ENCODE results near the gene GLYR1.

GLYR1 gene

DNA sequence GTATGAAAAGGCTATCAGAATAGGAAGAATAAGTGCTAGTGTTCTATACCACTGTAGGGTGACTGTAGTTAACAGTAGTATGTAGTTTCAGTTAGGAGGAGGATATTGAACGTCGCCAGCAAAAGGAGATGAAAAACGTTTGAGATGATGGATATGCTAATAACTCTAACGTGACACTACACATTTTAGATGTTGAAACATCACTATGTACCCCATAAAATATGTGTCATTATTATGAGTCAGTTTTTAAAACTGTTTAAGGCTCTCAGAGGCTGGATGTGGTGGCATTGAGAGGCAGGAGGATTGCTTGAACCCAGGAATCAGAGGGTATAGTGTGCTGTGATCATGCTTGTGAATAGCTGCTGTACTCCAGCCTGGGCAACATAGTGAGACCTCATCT is 32.0 kb upstream of the GLYR1 start:
- no peak for DNase-seq

DNA sequence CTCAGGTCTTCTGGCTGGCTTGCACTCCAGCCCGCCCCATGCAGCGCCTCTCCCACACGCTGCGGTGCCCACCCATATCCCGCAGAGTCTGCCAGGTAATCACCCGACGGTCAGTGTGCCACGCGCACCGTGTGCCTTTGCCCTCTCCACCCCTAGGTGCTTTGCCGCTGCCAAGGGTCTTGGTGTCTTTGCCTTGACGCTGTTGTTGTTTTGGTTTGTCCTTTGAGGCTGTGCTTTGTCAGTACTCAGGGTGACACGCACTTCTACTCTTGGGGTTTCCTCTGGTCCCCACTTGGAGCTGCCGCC is 30.2 kb upstream of the GLYR1 start:
- DNase-seq = no peak

DNA sequence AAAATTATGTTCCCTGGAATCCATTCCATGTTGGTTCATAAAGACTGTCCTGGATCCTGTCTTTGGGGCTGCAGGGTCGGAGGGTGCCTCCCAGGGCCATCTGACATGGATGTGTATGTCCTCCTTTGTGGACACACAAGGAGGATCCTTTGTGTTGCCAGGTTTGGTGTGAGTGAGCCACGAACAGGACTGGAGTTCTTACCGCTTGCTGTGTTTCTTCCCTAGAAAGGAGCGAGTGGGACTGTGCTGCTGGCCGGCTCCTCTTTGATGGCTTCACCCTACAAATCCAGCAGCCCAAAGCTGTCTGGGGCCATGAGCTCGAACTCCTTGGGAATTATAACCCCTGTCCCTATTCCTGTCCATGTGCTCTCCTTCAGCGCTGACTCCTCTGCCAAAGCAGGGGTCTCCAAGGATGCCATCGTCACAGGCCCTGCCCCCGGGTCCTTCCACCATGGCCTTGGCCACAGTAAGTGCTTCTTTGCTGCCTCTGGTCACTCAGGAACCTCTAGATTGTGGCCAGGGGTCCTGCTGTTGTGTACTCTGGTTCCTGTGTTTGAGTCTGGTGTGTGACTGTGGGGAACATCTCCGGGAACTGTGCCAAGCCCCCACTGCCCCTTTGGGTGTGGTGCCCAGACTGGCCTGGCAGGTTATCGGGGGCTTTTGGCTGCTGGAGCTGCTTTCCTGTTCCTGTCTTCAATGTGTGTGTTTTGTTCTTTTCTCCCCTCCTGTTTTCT is 29.7 kb upstream of the GLYR1 start:
- DNase-seq = no peak

DNA sequence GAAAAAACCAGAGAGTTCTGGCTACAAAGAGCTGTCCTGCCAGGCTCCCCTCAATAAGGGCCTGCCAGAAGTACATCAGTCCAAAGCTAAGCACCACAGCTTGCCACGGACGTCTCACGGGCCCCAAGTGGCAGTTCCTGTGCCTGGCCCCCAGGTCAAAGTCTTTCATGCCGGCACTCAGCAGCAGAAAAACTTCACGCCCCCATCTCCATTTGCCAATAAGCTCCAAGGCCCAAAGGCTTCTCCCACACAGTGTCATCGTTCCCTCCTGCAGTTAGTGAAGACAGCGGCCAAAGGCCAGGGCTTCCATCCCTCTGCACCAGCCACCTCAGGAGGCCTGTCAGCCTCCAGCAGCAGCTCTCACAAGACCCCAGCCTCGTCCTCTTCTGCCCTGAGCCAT is 27.6 kb upstream of the GLYR1 start:
- DNase-seq = no peak

DNA sequence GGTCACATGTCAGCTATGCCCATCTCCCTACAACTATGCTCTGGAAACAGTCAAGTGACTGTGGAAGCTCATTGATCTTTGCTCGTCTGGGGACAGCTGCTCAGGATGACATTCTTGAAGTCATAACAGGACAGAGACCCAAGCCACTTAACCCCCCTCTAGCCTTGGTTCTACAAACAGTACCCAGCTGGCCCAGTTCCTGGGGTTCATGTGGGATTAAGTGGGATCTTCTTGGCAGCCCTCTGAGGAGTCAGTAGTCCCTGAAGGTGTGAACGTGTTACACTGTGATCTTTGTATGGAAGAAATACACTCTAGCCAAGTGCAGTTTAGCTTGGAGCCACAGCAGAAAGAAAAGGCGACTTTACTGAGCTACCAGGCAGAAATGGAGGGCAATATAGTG is 26.0 kb upstream of the GLYR1 start:
- DNase-seq = no peak

DNA sequence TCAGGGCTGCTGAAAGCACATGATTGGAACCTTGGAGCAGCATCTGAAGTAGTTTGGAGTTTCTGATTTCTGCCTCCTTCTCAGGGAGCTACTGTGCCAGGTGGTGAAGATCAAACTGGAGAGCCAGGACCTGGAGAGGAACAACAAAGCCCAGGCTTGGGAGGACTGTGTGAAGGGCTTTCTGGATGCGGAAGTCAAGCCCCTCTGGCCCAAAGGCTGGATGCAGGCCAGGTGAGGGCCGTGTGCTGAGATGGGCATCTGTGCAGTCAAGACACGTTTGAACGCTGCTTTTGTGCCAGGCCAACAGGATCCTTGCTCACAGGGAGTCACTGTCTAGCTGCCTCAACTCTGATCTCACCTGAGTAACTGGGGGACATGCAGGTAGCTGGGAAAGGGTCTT is 24.0 kb upstream of the GLYR1 start:
- no peak for DNase-seq

DNA sequence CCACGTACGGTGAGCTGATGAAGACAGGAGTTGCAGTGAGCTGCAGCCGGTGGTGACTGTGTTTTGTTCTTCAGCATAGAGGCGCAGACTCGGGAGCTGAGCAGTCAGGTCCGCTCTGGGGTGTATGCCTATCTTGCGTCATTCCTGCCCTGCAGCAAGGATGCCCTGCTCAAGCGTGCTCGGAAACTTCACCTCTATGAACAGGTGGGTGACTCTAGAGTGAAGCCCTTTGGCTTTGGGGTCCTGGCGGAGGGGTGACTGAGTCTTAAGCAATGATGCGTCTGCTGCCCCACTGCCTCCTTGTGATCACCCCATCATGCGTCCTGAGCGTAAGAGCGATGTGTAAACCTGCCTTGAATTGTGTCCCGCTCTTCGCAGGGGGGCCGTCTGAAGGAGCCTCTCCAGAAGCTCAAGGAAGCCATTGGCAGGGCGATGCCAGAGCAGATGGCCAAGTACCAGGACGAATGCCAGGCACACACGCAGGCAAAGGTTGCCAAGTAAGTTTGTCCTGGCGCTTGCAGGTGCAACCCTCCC is 23.1 kb upstream of the GLYR1 start:
- DNase-seq = no peak

DNA sequence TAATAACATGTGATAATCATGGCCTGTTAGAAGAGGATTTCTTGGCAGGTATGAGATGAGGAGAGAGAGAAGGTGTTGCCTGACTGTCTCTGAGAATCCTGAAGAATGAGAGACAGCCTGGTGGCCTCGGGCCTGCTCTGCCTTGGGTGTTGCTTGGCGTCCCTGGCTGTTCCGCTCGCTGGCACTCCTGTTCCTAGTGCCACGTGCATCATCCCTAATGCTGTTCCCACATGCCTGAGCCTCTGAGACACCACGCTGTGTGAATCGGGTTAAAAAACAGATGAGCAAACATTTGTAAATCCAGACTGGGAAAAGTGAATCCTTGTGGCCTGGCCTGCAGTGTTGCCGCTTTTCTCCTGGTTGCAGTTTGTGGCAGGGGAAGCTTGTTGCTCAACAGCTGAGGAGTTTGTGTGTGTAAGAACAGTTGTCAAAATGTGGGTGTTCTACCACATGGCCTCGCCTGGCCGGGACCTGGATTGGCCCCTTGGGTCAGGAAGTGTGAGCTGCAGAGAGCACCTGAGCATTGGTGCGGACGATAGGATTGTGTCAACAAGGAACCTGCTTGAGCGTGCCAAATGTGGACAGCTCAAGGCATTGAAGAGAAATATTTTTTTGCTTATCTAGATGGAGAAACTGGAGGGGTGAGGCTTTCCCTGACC is 22.2 kb upstream of the GLYR1 start:
- no peak for DNase-seq

DNA sequence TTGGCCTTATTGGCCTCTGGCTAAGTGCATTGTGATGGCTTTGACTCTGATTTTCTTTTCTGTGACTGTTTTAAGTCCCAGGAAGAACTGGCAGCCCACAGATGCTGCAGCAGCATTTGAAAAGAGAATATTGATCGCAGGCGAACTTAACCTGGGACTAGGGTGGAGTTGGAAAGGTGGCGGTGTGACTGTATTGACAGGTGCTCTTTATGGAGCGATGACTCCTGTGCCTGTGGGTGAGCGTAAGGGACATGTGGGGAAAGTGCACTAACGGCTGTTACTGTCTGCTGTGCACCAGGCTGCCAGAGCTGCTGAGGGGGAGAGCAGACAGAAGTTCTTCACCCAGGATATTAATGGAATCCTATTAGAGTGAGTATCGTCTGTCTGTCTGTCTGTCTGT is 21.4 kb upstream of the GLYR1 start:
- DNase-seq = no peak

DNA sequence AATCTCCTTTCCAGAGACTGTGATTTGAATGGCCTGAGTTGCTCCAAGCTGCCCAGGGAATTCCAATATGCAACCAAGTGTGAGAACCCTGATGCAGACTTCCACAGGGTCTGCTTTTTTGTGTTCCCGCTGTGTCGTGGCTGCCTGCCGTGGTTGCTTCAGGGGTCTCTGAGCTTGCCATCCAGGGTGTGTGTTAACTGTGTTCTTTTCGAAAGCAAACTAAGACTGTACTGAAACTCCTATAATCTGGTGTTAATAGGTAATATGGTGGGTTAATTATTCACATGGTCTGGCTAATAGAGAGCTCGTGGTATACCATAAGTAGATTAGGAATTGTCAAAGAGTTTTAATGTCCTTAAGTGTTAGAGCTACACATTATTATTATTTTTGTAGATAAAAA is 20.9 kb upstream of the GLYR1 start:
- no peak for DNase-seq

DNA sequence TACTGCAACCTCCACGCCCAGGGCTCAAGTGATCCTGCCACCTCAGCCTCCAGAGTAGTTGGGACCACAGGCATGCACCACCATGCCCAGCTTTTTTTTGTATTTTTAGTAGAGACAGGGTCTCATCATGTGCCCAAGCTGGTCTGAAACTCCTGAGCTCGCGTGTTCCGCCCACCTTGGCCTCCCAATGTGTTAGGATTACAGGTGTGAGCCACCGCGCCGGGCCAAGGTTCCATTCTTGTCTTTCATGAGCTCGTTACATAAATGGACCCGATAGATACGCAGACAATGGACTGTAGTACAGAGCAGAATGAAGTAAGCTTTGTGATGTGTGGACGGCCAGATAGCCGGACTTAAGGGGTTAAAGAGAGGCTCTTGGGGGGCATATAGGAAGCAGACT is 19.5 kb upstream of the GLYR1 start:
- no peak for DNase-seq

DNA sequence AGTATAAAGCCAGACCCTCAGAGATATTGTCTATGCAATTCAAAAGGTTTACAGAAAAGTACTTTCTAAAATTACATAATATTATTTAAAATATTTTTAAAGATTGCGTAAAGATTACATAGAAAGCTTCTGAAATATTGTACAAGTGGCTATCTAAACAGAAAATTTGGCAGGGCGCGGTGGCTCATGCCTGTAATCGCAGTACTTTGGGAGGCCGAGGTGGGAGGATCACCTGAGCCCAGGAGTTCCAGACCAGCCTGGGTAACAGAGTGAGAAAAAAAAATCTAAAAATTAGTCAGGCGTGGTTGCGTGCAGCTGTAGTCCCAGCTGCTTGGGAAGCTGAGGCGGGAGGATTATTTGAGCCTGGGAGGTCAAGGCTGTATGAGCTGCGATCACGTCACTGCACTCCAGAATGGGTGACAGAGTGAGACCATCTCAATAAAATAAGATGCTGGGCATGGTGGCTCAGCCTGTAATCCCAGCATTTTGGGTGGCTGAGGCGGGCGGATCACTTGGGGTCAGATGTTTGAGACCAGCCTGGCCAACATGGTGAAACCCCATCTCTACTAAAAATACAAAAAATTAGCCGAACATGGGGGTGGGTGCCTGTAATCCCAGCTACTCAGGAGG is 18.3 kb upstream of the GLYR1 start:
- no peak for DNase-seq

DNA sequence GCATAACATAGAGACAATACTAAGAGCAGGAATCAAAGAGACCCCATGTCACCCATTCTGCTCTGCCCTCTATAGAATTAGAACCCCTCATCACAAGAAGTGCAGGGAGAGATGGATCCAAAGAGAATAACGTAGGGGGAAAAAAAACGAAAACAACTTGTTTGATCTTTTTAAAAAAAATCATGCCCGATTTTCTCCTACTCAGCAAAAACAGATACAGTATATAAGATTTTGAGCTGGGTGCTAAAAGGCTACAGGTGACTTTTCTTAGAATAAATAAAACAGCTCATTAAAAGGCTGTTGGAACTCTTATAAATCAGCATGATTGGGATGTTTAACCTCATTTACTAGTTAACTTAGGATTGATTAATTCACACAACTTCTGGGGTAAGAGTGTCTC is 17.6 kb upstream of the GLYR1 start:
- no peak for DNase-seq

DNA sequence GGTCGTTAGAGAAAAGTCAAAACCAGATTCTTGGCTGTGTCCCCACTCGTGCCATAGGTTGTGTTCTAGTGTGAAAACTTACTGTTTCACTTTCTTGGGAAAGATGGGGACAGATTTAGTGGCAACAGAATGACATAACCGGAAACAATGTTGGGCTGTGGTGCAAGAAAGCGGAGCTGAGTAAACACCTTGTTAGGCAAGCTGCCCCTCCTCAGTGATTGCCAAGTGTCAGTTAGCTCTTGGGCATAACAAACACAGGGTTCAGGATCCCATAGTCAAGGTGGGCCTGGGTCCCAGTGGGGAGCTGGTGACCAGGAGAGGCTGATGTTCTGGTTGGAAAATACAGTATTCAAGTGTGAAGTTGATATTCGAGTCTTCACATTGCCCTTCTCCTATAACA is 15.6 kb upstream of the GLYR1 start:
- no peak for DNase-seq

DNA sequence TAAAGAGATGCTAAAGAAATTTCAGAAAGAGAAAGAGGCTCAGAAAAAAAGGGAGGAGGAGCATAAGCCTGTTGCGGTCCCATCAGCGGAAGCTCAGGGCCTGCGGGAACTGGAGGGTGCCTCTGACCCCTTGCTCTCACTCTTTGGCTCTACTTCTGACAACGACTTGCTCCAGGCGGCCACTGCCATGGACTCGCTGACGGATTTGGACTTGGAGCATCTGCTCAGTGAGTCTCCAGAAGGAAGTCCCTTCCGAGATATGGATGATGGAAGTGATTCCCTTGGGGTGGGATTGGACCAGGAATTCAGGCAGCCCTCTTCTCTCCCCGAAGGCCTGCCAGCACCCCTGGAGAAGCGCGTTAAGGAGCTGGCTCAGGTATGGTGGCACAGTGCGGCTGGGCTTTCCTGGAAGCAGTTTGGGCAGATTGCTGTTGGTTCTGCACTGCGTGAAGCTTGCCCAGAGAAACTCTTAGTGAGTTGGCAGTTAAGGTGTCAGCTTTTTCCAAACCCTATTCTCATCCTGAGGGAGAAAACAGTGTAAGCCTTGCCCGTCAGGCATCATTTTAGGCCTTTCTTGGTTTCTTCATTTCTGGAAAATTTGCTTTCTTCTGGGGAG is 13.7 kb upstream of the GLYR1 start:
- DNase-seq = no peak

DNA sequence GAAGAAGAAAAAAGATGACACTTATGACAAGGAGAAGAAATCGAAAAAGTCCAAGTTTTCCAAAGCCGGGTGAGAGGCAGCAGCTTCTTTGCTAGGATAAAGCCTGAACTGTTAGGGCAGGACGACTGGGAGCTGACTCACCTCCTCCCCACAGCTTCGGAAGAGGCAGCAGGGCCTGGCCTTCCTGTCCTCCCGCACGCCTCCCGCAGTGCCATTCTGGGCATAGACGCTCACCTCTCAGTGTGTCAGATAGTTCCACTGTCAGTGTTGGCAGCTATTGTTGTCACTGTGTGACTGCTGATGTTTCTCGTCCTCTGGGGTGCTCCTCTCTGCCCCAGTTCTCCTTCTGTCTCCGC is 12.8 kb upstream of the GLYR1 start:
- DNase-seq = no peak

DNA sequence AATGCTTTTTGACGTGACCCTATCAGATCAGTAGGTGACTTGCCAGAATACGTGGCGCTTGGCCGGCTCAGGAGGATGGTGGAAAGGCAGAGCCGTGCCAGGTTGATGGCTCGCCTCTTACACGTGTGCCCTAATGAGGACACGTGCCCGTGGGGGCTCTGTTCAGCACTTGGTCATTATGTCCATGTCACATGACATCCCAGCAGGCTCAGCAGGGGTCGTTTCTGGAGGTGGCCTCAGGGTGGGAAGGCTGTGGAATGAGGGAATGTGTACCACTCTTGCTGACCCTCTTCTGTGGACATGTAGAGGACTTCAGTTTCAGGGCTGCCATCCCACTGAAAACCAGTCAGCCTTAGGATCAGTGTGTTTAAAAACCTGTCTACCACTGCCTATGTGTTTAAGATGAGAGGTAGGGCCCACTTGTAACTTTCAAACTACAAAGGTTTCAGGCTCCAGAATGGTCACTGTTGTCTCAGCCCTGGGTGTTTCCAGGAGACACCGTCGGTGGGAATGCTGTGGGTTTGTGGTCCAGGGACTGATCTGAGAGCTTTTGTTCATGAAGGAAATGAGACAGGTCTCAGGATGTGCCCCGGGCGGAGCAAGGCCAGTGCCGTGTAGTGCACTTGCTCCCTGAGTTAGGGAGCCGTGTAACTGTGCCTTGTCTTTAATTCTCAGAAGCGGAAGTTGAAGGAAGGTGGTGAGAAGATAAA is 12.3 kb upstream of the GLYR1 start:
- DNase-seq = no peak

DNA sequence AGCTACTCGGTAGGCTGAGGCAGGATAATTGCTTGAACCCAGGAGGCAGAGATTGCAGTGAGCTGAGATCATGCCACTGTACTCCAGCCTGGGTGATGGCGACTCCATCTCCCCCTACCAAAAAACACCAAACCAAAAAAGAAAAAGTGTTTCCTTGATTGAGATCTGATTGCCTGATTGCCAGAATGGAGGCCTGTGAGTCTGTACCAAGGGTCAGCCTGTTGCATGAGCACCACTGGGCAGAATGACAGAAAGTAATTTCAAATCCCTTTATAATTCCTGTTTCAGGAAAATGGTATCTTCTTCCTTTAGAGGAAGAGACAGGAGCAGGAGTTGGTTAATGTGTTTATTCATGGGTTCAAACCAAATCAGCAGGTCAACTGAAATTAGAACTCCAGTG is 8.7 kb upstream of the GLYR1 start:
- no peak for DNase-seq

DNA sequence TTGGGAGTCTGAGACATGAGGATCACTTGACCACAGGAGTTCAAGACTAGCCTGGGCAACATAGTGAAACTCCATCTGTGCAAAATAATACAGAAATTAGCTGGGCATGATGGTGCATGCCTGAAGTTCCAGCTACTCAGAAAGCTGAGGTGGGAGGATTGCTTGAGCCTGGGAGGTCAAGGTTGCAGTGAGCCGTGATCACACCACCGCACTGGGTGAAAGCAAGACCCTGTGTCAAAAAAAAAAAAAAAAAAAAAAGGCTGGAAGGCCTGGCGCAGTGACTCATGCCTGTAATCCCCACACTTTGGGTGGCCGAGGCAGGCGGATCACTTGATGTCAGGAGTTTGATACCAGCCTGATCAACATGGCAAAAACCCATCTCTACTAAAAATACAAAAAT is 8.3 kb upstream of the GLYR1 start:
- DNase-seq = no peak

DNA sequence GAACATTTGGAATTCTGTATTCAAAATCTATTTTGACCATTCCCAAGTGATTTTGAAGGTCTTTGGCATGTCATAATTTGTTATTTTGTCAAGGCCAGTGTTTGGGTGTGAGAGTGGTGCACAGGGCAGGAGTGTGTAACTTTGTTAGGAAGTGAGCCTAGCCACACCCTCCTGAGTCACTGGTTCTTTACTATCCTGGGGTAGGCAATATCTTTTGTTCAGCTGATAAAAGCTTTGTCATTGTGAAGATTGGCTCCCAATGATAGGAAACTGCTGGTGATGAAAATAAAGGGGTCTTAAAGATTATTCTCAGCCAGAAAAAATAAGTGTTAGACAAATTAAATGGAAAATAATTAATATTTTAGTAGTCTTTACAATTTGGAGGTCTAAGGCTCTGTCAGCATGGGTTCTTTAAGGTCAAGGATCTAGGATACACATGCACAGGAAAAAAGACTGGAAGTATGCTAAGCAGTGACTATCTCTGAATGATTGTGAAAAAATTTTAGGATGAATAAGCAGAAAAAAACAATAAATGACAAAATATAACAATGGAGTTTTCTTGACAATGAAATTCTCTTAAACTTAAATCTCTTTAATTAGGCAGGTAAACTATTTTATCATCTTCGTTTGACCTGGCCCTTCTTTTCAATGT is 5.3 kb upstream of the GLYR1 start:
- no peak for DNase-seq

DNA sequence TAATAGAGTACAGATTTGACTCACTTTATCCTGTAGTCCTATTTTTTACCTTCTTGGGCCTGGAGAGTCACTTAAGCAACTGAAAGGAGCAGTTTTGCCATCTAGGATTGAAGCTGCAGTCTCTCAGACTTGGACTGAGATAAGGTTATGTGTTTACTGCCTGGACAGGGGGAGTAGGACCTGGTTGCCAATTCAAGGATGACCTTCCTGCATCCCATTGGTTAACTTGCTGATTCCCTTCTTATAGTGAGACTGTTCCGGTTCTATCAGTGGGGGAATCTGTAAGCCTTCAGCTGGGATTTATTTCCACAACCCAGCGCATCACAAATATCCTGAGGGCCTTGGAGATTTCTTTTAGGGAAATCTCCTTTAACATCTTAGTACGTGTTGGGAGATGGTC is 3.1 kb upstream of the GLYR1 start:
- no peak for DNase-seq

DNA sequence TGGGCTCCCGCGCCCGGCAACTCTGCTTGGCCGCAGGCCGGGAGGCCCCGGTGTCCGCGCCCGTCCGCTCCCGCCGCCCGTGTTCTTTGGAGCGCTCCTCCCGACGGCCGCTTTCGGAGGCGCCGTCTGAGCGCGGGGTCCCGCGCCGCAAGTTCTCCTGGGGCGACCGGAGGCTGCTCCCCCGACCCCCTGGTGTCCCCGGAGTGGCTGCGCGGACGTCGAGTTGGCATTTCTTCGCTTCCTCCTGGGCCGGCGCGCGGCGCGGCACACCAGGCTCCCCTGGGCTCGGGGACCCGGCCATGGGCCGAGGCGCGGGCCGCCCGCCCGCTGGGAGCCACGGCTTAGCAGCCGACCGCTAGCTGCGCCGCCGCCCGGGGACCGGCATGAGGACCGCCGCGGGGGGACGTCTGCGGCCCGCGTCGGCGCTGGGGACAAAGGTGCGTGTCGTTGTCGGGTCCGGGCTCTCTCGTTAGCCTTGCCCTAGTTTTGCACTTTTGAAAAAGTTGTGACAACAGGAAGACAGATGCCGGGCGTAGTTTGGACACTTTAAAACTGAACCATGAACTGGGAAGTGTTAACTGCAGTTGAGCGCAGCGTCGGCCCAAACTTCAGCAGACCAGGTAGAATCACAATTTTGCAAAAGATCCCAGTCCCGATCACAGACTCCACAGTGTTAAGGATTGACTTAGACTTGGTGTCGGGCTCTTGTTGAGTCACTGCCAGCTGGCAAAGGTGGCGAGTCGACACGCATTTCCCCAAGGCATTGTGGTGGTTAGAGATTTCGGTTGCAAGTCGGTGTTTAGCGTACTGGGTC is 893 bp upstream of the GLYR1 start:
- no peak for DNase-seq
